Lower leg skin (tissue), 3 donors: ENCODE data around the gene LINGO4.

Experiments used
- POLR2A ChIP-seq, 2 donors: fragments of 450-650 bp; IDR thresholded peaks; one replicate each; pipeline ENCODE4 v1.6.1; 2016 to 2017; ENCODE audit warnings: antibody characterized with exemption in 2 of 2, mild to moderate bottlenecking in 1 of 2, moderate library complexity in 1 of 2
- TF ChIP-seq, protein P1 (sequence below), 3 donors: fragments of 450-650 bp; IDR thresholded peaks; one replicate each; pipeline ENCODE4 v1.5.1; 2016; ENCODE audit warnings: antibody characterized with exemption in 3 of 3, mild to moderate bottlenecking in 3 of 3, moderate library complexity in 2 of 3

DNA sequence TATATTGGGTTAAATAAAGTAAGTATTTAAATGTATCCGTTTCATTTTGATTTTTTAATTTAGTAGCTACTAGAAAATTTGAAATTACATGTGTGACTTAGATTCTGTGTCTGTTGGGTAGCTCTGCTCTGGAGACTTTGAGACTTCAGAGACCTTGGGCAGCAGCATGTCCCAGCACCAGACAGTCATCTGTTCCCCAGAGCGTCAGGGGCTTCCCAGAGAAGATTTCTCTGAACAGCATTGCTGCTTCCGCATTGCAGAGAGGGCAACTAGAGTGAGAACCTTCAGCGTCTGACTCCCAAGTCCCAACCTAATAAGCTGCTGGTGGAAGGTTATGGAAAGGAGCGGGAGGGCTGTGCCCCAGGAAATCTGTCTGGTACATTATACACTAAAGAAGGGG, 6.6 kb downstream of the LINGO4 start:
- TF ChIP-seq, protein P1, sequence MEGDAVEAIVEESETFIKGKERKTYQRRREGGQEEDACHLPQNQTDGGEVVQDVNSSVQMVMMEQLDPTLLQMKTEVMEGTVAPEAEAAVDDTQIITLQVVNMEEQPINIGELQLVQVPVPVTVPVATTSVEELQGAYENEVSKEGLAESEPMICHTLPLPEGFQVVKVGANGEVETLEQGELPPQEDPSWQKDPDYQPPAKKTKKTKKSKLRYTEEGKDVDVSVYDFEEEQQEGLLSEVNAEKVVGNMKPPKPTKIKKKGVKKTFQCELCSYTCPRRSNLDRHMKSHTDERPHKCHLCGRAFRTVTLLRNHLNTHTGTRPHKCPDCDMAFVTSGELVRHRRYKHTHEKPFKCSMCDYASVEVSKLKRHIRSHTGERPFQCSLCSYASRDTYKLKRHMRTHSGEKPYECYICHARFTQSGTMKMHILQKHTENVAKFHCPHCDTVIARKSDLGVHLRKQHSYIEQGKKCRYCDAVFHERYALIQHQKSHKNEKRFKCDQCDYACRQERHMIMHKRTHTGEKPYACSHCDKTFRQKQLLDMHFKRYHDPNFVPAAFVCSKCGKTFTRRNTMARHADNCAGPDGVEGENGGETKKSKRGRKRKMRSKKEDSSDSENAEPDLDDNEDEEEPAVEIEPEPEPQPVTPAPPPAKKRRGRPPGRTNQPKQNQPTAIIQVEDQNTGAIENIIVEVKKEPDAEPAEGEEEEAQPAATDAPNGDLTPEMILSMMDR (IDR thresholded peaks at IDR 0.05), result no peak
- TF ChIP-seq POLR2A (IDR thresholded peaks at IDR 0.05), result no peak
